Stimulated activated CD4-positive, alpha-beta T cell treated with anti-CD3 and anti-CD28 coated beads, Interleukin-15, amount 100 ng/mL, for 24 hours (primary cell): Measurements from ENCODE around the gene RBM28.

Source experiments
- DNase-seq: peaks from one replicate; pipeline ENCODE4 v3.0.0-alpha.2; 2020

RBM28 gene

GRCh38 chr7:128257458-128257857, 86.2 kb downstream of the RBM28 start:
- DNase-seq = no peak

GRCh38 chr7:128255271-128255670, 88.4 kb downstream of the RBM28 start:
- DNase-seq = no peak

- DNase-seq = no peak
Observed at GRCh38 chr7:128254470-128254869, 89.2 kb downstream of the RBM28 start.

GRCh38 chr7:128253701-128254100, 90.0 kb downstream of the RBM28 start:
- DNase-seq = no peak

- DNase-seq = no peak
Observed at GRCh38 chr7:128251337-128251736, 92.4 kb downstream of the RBM28 start.
